ENCODE measurements around the gene FRAS1. TPM values are rescaled to one million over a fixed set of nuclear protein-coding genes. Genes with fewer than 3 reads are reported as not detected.

Gene FRAS1
- polyA plus RNA-seq, 1 donor from 2014 or later, result 2.8 TPM

DNA sequence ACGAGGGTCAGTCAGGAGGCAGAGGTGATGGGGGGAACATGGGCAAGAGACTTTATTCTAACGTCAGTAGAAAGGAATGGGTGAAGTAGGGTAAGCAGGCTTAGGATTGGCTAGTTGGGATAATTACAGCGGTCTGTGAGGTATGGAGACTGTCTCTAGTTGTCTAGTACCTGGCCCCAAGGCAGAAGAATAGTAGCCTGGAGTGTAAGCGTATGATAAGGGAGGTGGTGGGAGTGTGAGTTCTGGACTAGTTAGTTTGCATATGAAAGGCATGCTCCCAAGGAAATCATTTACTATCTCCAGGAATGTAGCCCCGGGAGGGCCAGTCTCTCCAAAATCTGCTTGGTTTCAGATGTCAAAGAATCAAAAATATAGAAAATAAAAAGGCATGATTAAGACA lies 274.8 kb downstream of the FRAS1 start:
- H3K79me2 ChIP-seq (replicated peaks; ENCODE audit: insufficient read depth, low read length), result no peaks in the 10 kb centered on the region
- H3K9me3 ChIP-seq (ENCODE audit: low read length), result no peaks in the 10 kb centered on the region
- no peak overlapping the region for H3K4me2 ChIP-seq (ENCODE audit: low read length)
- H3K27me3 ChIP-seq (ENCODE audit: insufficient read depth, low read depth, low read length), result no peaks in the 10 kb centered on the region
- H3K9ac ChIP-seq (ENCODE audit: low read length), result no peak overlapping the region
- TF ChIP-seq TAF1 (IDR thresholded peaks at IDR 0.05; ENCODE audit: low read depth), result no peak
- TF ChIP-seq, protein P1, sequence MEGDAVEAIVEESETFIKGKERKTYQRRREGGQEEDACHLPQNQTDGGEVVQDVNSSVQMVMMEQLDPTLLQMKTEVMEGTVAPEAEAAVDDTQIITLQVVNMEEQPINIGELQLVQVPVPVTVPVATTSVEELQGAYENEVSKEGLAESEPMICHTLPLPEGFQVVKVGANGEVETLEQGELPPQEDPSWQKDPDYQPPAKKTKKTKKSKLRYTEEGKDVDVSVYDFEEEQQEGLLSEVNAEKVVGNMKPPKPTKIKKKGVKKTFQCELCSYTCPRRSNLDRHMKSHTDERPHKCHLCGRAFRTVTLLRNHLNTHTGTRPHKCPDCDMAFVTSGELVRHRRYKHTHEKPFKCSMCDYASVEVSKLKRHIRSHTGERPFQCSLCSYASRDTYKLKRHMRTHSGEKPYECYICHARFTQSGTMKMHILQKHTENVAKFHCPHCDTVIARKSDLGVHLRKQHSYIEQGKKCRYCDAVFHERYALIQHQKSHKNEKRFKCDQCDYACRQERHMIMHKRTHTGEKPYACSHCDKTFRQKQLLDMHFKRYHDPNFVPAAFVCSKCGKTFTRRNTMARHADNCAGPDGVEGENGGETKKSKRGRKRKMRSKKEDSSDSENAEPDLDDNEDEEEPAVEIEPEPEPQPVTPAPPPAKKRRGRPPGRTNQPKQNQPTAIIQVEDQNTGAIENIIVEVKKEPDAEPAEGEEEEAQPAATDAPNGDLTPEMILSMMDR (IDR thresholded peaks at IDR 0.05; ENCODE audit: poor library complexity, severe bottlenecking), result no peak
- no peak overlapping the region for H2AFZ ChIP-seq (ENCODE audit: low read depth, low read length)
- no peaks in the 10 kb centered on the region for H3K36me3 ChIP-seq (ENCODE audit: insufficient read depth, low read length)
- H3F3A ChIP-seq (ENCODE audit: insufficient read depth, low read length, poor library complexity, severe bottlenecking), result no peaks in the 10 kb centered on the region
- no peaks in the 10 kb centered on the region for H4K20me1 ChIP-seq (ENCODE audit: insufficient read depth)
- H3K27ac ChIP-seq (ENCODE audit: low read length), result no peak overlapping the region
- H3K9me2 ChIP-seq (ENCODE audit: insufficient read depth, low read length), result no peaks in the 10 kb centered on the region
- no peak overlapping the region for H3K4me3 ChIP-seq (ENCODE audit: low read length)

DNA sequence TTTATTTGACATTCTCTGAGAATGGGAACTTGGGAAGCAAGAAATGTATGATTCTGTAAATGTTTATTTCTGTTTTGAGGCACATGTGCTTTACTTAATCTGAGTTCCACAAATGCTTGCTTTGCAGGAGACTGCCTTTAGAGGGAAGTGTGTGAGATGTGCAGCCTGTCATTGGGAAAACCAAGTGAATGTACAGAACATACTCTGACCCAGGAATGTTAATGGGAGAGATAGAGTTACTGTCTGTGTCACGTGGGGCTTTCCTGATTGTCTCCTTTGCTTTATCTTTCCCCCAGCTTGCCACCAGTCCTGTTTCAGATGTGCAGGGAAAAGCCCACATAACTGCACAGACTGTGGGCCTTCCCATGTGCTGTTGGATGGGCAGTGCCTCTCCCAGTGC lies 275.9 kb downstream of the FRAS1 start:
- Histone ChIP-seq H3F3A (ENCODE audit: insufficient read depth, low read length, poor library complexity, severe bottlenecking) (no peaks in the 10 kb centered on the region), H3K9me2 (ENCODE audit: insufficient read depth, low read length) (no peaks in the 10 kb centered on the region), H3K9me3 (ENCODE audit: low read length) (no peaks in the 10 kb centered on the region), H3K27me3 (ENCODE audit: insufficient read depth, low read depth, low read length) (no peaks in the 10 kb centered on the region), H2AFZ (ENCODE audit: low read depth, low read length) (no peak overlapping the region), H3K9ac (ENCODE audit: low read length) (no peak overlapping the region), H3K79me2 (replicated peaks; ENCODE audit: insufficient read depth, low read length) (no peaks in the 10 kb centered on the region), H3K4me2 (ENCODE audit: low read length) (no peak overlapping the region), H4K20me1 (ENCODE audit: insufficient read depth) (no peaks in the 10 kb centered on the region), H3K4me3 (ENCODE audit: low read length) (no peak overlapping the region), H3K36me3 (ENCODE audit: insufficient read depth, low read length) (no peaks in the 10 kb centered on the region), H3K27ac (ENCODE audit: low read length) (no peak overlapping the region)
- no peak for TF ChIP-seq RAD21 (conservative IDR thresholded peaks at IDR 0.05)
- TF ChIP-seq POLR2AphosphoS5 (IDR thresholded peaks at IDR 0.05), result no peak
- no peak for TF ChIP-seq MXI1 (conservative IDR thresholded peaks at IDR 0.05; ENCODE audit: poor library complexity, severe bottlenecking)
- TF ChIP-seq EZH2 (IDR thresholded peaks at IDR 0.05; ENCODE audit: borderline replicate concordance, insufficient read depth, low read length, poor library complexity, severe bottlenecking), result no peak
- TF ChIP-seq, protein P2, sequence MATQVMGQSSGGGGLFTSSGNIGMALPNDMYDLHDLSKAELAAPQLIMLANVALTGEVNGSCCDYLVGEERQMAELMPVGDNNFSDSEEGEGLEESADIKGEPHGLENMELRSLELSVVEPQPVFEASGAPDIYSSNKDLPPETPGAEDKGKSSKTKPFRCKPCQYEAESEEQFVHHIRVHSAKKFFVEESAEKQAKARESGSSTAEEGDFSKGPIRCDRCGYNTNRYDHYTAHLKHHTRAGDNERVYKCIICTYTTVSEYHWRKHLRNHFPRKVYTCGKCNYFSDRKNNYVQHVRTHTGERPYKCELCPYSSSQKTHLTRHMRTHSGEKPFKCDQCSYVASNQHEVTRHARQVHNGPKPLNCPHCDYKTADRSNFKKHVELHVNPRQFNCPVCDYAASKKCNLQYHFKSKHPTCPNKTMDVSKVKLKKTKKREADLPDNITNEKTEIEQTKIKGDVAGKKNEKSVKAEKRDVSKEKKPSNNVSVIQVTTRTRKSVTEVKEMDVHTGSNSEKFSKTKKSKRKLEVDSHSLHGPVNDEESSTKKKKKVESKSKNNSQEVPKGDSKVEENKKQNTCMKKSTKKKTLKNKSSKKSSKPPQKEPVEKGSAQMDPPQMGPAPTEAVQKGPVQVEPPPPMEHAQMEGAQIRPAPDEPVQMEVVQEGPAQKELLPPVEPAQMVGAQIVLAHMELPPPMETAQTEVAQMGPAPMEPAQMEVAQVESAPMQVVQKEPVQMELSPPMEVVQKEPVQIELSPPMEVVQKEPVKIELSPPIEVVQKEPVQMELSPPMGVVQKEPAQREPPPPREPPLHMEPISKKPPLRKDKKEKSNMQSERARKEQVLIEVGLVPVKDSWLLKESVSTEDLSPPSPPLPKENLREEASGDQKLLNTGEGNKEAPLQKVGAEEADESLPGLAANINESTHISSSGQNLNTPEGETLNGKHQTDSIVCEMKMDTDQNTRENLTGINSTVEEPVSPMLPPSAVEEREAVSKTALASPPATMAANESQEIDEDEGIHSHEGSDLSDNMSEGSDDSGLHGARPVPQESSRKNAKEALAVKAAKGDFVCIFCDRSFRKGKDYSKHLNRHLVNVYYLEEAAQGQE (IDR thresholded peaks at IDR 0.05; ENCODE audit: borderline replicate concordance), result no peak
- TF ChIP-seq EP300 (conservative IDR thresholded peaks at IDR 0.05; ENCODE audit: poor library complexity, severe bottlenecking), result no peak
- no peak for TF ChIP-seq TAF1 (IDR thresholded peaks at IDR 0.05; ENCODE audit: low read depth)
- no peak for TF ChIP-seq SMC3 (conservative IDR thresholded peaks at IDR 0.05; ENCODE audit: poor library complexity)
- TF ChIP-seq, protein P1 (IDR thresholded peaks at IDR 0.05; ENCODE audit: poor library complexity, severe bottlenecking), result no peak

Measured in neural cell (in vitro differentiated cells).